Measurements from ENCODE around the gene STUM.

The STUM gene

GRCh38 chr1:226642421-226642820 lies 93.9 kb downstream of the STUM start:
- DNase-seq, result no peak

DNA sequence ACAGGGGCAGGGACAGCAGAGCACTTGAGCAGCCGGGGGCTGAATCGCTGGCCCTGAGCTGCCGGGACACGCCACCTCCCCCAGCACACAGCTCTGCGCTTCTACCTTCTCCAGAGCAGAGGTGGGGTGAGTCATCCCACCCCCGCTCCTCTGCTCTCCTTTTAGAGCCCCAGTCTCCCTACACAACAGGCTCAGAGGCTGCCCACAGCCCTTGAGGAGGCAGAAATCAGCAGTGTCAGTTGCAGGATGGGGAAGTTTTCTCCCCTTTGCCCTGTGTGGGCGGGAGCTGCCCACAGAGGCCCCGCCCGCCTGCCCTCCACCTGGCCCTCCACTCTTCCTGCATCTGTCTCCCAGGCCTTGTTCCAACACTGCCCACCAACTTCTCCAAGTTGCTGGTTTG lies 94.6 kb downstream of the STUM start:
- peak; percentile 83 for DNase-seq

DNA sequence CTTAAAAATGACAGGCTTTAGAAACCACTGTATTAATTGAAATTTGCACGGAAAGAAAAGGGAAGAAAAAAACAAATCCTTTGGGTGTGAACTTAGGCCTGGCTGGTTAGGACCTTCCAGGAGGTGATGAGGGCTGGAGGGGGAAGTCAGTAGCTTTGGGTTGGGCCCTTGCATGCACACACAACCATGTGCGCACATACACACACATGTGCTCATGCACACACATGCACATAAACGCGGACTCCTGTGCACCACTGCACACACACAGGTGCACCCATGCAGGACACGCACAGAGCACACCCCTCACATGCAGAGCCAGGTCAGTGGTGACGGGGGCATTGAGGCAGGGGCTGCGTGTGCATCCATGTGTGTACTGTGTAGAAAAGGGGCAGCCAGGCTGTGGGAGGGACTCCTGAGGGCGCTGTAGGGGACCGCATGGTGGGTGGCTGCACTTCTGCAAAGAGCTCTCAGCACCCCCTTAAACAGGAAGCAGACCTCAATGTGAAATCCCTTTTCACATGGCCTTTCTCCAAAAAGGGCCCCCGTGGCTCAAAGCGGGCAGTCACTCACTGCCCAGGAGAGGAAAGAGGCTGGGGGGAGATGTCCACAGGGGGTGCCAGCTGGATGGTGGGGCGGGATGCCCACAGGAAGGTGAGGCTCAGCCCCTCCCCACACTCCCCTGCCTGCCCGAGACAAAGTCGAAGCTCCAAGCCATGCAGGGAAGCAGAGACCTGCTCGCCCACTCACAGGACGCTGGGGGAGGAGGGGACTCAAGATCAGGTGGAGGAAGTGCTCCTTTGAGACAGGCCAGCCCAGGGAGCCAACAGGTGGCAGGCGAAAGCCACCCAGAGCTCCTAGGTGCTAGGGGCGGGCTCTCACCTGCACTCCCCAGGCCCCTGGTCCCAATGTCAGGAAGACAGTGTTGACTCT lies 95.3 kb downstream of the STUM start:
- DNase-seq, result no peak

DNA sequence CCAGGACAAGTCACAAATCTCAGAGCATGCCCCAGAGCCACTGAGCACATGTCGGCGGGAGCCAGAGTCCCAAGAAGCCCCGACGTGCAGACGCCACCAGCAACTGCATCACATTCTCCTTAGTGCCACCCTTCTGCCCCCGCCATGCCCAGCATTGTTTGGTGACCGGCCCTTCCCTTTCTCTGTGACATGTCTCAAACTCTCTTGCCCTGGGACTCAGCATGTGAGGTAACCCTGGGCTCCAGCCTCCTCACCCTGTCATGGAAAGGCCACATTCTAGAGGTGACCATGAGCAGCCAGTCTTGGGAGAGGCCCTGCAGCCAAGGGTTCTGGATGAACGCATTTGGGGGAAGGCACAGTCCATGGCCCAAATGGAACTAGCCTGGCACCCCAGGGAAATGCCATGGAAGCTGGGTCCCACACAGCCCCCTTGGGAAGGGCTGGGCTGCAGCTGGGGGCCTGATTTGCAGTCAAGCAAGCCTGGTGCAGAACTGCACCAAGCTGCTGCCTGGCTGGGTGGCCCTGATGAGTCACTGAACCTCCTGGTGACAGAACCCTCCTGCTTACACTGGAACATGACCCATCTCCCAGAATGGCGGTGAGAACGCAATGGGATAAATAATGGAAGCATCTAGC lies 96.1 kb downstream of the STUM start:
- DNase-seq, result no peak

- no peak for DNase-seq
Observed at GRCh38 chr1:226645279-226645976, 96.9 kb downstream of the STUM start.

DNA sequence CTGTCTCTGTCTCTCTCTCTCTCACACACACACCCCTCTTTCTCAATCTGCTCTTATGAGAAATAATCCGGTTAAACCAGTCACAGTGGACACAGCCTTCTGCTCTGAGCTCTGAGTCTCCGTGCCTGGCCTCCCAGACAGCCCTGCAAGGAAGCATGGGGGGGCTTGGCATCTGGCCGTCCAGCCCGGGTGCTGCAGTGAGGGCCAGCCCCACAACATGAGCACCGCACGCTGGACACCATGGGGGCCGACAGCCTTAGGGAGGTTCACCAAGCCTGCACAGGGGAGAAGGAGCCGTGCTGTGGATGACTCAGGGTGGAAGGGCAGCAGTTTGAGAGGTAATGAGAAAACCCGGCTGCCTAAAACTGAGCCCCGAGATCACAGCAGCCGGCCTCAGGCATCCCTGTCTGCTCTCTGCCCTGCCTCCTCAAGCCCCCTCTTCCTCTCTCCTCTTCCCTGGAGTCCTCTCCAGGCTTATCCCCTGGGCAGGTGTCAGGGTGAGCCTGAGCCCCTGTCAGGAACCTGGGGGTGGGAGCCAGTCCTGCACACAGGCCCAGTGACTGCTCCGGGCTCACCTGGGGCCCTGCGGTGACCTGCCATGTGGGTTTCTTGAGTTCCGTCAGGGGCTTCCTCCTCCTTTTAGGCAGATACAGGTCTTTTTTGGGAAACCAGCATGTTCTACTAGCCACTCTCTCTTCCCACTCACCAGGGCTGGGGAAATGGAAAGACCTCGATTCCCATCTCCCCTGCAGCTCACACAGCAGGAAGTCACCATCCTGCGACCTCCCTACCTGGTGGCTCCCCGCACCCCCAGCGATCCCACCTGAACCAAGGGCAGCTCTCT lies 97.7 kb downstream of the STUM start:
- no peak for DNase-seq

- no peak for DNase-seq
Observed at GRCh38 chr1:226646870-226647449, 98.4 kb downstream of the STUM start.

- no peak for DNase-seq
Observed at GRCh38 chr1:226647719-226648118, 99.2 kb downstream of the STUM start.

DNA sequence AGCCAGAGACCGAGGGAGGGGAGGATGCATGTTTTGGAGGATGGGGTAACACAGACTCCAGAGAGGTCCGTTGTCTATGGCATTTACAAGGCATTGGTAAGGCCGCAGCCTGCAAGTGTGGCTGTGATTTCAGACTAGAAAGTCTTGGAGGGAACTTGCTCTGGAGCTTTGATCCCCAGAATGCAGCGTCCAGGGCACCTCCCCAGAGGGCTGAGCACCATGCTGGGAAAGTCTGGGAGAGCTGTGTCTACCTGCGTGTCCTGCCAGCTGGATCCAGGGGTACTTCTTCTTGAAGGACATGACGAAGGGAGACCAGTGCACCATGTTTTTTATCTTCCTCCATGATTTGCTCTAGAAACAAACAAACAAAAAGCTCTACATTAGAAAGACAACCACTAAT lies 99.9 kb downstream of the STUM start:
- no peak for DNase-seq

GRCh38 chr1:226649244-226649643 lies 100.7 kb downstream of the STUM start:
- no peak for DNase-seq

DNA sequence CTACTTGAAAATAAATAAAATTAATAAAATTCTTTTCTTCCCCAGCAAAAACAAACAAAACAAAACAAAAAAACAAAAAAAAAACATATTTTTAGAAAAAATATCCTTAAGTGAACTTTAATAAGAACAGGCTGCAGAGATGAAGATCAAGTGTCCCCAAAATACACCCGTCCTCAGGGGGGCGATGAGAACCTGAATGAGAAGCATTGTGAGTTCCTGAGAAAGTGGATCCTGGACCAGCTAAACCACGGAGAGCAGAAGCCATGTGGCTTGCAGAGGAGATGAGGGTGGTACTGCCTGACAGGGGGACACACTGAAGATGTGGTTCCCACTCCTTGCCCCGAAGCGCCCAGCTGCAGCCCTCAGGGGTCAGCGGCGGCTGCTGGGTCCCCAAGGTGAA lies 101.2 kb downstream of the STUM start:
- DNase-seq, result no peak

GRCh38 chr1:226650236-226650841 lies 101.8 kb downstream of the STUM start:
- DNase-seq, result no peak

DNA sequence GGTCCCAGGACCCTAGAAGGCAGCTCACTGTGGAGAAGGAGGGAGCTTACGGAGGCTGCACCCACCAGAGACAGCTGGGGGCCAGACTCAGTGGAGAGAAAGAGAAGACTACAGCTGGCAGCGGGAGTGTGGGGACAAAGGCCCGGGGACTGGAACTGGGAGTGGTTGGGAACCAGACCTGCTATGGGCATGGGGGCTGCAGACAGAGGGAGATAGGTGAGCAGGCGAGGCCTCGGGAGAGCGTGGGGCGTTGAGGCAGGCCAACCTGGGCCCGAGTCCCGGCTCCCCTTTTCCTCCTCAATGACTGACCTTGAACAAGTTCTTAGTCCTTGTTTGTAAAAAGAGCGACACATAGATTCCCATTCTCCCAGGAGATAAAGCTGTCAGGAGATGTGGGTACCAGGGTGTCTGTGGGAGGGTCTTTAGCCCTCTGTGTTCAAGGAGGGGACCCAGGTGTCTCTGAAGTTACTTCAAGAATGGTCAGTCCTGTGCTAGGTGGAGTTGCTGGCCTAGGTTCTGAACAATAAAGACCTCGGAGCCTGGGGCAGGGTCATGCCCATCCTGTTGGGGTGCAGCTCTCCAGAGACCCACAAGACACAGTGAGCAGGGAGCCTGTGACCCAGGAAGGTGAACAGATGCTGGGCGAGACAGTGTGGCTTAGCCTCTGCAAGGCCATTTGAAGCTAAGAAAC lies 102.6 kb downstream of the STUM start:
- DNase-seq, result no peak

- no peak for DNase-seq
Observed at GRCh38 chr1:226651732-226652105, 103.2 kb downstream of the STUM start.

- DNase-seq, result no peak
Observed at GRCh38 chr1:226652613-226653012, 104.0 kb downstream of the STUM start.

DNA sequence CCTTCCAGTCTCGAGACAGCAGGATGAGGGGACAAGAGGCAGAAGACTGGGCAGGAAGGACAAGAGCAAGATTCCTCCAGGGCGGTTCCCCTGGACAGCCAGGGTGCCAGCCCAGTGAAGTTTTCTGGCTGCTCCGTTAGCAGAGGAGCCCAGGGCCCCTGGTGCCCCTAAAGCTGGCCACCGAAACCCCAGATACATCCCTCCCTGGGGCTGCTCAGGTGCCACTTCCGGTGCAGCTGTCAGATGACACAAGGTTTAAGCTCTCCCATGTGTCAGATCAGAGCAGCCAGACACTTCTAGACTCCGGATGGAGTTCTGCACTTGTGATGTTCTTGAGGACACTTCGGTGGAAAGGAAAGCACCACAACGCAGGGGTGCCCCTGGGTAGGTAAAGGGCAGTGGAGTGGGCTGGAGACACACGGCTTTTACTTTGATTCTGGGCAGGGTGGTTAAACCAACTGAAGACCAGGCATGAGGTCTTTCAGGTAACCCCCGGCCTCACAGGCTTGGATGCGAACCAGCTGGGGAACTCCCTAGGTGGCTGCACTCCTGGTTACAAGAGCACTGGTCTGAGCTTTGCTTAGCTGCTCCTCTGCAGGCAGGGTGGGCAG lies 104.9 kb downstream of the STUM start:
- DNase-seq, result peak; percentile 78

DNA sequence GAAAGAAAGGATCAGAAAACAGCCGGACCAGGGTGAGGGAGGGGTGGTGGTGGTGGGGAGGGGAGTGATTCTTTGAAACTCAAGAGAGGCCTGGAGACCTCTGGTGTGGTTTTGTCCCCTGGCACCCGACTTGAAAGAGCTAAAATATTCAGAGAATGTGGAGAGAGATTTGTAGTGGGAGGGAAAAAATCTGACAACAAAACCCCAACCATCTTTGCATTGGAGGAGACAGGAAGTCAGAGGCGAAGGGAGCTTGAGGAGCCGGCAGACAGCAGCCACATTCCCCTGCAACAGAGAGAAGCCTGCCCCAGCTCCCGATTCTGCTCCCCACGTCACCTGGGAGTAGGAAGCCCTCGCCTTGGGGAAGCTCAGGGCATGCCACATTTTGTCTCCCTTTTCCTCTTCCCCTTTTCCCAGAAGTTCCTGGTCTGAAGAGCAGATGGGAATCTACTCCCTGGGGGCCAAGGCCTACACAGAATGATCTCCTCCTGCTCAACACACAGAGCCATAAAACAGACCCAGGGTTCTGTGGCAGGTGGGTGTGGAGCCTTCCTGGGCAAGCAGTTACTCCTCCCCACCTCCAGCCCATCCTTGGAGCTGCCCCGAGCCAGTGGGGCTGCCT lies 105.6 kb downstream of the STUM start:
- no peak for DNase-seq

GRCh38 chr1:226654668-226655055 lies 106.1 kb downstream of the STUM start:
- no peak for DNase-seq

DNA sequence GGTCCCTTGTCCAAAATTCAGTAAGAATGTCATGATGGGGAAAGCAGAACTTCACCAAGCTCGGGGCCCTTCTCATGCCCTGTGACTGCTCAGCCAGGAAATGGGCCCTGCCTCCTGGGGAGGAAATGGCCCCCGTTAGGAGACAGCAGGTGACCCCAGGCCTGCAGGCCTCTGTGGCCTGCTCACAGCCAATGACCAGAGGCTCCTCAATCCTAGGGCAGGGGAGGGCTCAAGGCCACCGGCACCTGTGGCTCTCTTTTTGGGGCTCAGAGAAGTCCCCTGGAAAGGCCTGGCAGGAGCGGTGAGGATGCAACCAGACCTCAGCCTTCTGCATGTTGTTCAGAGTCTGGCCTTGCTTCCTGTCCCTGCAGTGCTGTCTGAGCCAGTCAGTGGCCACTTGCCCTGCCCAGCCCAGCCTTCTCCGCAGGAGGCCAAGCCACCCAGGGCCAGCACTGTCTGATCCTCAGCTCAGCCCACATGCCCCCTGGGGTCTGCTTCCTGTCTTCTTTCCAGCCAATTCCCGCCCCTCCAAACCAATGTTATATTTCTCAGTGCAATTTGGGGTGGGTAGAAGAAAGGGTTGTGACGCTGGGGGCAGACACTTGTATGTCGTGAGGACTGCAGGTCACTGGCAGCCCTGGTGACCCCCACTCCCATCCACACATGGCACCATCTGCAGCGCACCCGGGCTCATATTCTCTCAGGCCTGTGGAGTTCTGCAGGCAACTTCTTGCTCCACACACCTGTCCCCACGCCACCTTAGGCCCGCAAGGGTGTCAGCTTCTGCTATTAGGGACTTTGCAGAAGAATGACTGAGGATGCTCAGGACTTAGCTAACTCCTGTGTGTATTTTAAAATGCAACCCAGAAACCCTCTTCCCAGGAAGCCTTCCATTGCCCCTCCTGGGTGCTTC lies 106.9 kb downstream of the STUM start:
- DNase-seq, result no peak
